HUES48 (cell line): ENCODE measurements around the gene SDK1.

ENCODE experiments used
- H3K27ac ChIP-seq: one replicate; pipeline ENCODE4 v1.7.0; 2013; ENCODE audit warnings: low read depth, low read length, inconsistent platforms
- H3K27me3 ChIP-seq: 2 replicates; pipeline ENCODE4 v1.6.1; 2013; ENCODE audit warnings: mild to moderate bottlenecking, low read length; ENCODE audit not compliant: control insufficient read depth, insufficient read depth
- H3K36me3 ChIP-seq: 2 replicates; pipeline ENCODE4 v1.6.1; 2013; ENCODE audit warnings: low read length; ENCODE audit not compliant: control insufficient read depth, insufficient read depth
- H3K4me1 ChIP-seq: 2 replicates; pipeline ENCODE4 v1.6.1; 2013; ENCODE audit warnings: mild to moderate bottlenecking, low read length; ENCODE audit not compliant: control insufficient read depth, insufficient read depth
- H3K4me3 ChIP-seq: 2 replicates; pipeline ENCODE4 v1.5.1; 2013; ENCODE audit warnings: mild to moderate bottlenecking, low read depth, low read length
- H3K9ac ChIP-seq: 2 replicates; pipeline ENCODE4 v1.6.1; 2013; ENCODE audit warnings: mild to moderate bottlenecking, low read depth, low read length, moderate library complexity
- H3K9me3 ChIP-seq: 2 replicates; pipeline ENCODE4 v1.6.1; 2013; ENCODE audit warnings: low read length; ENCODE audit not compliant: control insufficient read depth, insufficient read depth

SDK1 gene

GRCh38 chr7:4026941-4027486, 726.0 kb downstream of the SDK1 start:
- H3K9me3 ChIP-seq, result no peaks in the 10 kb centered on the region
- no peak overlapping the region for H3K9ac ChIP-seq
- H3K36me3 ChIP-seq, result no peaks in the 10 kb centered on the region
- no peak overlapping the region for H3K4me3 ChIP-seq
- no peaks in the 10 kb centered on the region for H3K27me3 ChIP-seq
- no peaks in the 10 kb centered on the region; the same call in 1 of the 2 replicates for H3K4me1 ChIP-seq
- H3K27ac ChIP-seq, result no peak overlapping the region

DNA sequence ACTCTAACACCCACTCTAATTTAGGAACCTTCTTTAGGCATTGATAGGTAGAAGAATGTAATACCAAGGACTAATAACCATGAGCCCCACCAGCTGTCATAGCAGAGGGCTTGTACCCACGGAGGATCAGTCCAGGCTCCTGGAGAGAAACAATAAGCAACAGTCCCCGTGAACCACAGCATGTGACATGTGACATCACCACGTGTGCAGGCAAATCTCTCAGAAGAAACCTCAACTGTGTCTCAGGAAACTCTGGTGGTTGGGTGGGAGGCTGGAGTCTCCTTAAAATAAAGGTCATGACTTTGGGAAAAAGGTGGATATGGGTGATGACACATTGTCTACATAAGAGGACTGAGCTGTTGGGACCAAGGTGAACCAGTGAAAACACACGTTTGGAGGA, 727.2 kb downstream of the SDK1 start:
- Histone ChIP-seq H3K9me3 (no peaks in the 10 kb centered on the region), H3K27me3 (no peaks in the 10 kb centered on the region), H3K36me3 (no peaks in the 10 kb centered on the region), H3K9ac (no peak overlapping the region), H3K27ac (no peak overlapping the region), H3K4me1 (no peaks in the 10 kb centered on the region; the same call in 1 of the 2 replicates), H3K4me3 (no peak overlapping the region)

GRCh38 chr7:4029941-4030340, 728.9 kb downstream of the SDK1 start:
- no peaks in the 10 kb centered on the region for H3K27me3 ChIP-seq
- no peaks in the 10 kb centered on the region for H3K36me3 ChIP-seq

DNA sequence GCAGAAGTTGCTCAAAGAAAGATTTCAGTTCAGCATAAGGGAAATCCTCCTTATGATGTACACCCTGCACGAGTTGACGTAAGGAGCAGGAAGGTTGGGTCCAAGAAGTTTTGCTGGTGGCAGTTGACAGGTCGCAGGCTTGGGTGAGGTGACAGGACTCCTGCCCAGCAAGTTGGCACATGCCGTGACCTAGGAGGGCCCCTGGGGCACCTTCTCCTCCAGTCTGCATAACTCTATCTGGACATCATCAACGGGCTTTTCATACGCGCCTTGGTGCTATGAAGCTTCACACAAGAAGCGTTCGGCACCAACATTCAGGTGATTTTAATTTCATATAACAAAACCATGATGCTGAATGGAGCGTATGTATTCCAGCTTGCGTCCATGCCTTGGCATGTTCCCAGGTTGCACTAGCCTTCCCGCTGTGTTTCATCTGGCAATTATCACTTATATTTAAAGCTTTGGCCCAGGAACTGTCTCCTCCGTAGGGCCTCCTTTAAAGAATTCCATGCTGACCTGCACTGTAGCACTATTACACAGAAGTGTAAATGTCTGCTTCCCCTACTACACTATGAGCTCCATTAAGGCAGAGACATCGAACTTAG, 729.4 kb downstream of the SDK1 start:
- no peak overlapping the region for H3K9ac ChIP-seq
- H3K4me1 ChIP-seq, result peaks cover 10% of the 10 kb centered on the region
- no peak overlapping the region for H3K27ac ChIP-seq
- no peaks in the 10 kb centered on the region for H3K27me3 ChIP-seq
- no peak overlapping the region for H3K4me3 ChIP-seq
- no peaks in the 10 kb centered on the region for H3K9me3 ChIP-seq
- H3K36me3 ChIP-seq, result no peaks in the 10 kb centered on the region

More at GRCh38 chr7:4029941-4030340, 728.9 kb downstream of the SDK1 start:
- Histone ChIP-seq H3K4me3 (no peak overlapping the region), H3K9me3 (no peaks in the 10 kb centered on the region), H3K9ac (no peak overlapping the region), H3K4me1 (peaks cover 10% of the 10 kb centered on the region), H3K27ac (no peak overlapping the region)

- peaks cover 10% of the 10 kb centered on the region for H3K4me1 ChIP-seq
- H3K27ac ChIP-seq, result no peak overlapping the region
These were observed 732.9 kb downstream of the SDK1 start for GRCh38 chr7:4033996-4034395.

DNA sequence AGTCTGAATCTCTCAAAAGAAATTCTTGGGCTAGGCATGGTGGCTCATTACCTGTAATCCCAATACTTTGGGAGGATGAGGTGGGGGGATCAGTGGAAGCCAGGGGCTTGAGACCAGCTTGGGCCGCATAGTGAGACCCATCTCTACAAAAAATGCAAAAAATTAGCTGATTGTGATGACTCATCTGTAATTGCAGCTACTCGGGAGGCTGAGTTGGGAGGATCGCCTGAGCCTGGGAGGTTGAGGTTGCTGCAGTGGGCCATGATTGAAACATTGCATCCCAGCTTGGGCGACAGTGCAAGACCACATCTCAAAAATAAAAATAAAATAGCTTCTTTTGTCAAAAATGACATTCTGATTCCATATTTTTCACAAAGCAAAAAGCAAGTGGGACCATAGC, 736.3 kb downstream of the SDK1 start:
- H3K9ac ChIP-seq, result no peak overlapping the region
- no peak overlapping the region for H3K27ac ChIP-seq
- peaks cover 33% of the 10 kb centered on the region for H3K4me1 ChIP-seq
- no peaks in the 10 kb centered on the region for H3K36me3 ChIP-seq
- H3K9me3 ChIP-seq, result no peaks in the 10 kb centered on the region
- H3K4me3 ChIP-seq, result no peak overlapping the region
- no peaks in the 10 kb centered on the region for H3K27me3 ChIP-seq

More at GRCh38 chr7:4033996-4034395, 732.9 kb downstream of the SDK1 start:
- no peaks in the 10 kb centered on the region for H3K27me3 ChIP-seq
- no peaks in the 10 kb centered on the region for H3K36me3 ChIP-seq
- H3K9me3 ChIP-seq, result no peaks in the 10 kb centered on the region
- H3K9ac ChIP-seq, result no peak overlapping the region
- no peak overlapping the region for H3K4me3 ChIP-seq

DNA sequence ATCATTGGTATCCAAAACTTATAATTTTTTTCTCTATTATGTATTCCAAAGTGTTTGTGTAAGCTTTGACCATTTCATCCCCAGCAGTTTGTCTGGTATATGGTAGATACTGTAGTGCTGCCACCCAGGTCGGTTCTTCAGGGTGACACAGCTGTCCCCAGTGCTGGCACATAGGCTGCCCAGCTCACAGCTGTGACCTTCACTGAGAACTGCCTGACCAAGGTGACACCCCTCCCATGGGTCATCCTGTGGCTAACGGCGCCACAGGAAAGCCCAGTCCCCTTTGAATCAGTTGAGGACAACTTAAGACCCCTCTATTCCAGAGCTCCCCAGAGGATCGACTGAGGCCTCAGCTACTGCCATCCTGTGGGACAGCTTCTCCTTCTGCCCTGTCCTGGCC, 736.8 kb downstream of the SDK1 start:
- H3K4me1 ChIP-seq, result peaks cover 39% of the 10 kb centered on the region
- no peak overlapping the region for H3K9ac ChIP-seq
- H3K27me3 ChIP-seq, result no peaks in the 10 kb centered on the region
- no peak overlapping the region for H3K4me3 ChIP-seq
- no peak overlapping the region for H3K27ac ChIP-seq
- H3K9me3 ChIP-seq, result no peaks in the 10 kb centered on the region
- H3K36me3 ChIP-seq, result no peaks in the 10 kb centered on the region

DNA sequence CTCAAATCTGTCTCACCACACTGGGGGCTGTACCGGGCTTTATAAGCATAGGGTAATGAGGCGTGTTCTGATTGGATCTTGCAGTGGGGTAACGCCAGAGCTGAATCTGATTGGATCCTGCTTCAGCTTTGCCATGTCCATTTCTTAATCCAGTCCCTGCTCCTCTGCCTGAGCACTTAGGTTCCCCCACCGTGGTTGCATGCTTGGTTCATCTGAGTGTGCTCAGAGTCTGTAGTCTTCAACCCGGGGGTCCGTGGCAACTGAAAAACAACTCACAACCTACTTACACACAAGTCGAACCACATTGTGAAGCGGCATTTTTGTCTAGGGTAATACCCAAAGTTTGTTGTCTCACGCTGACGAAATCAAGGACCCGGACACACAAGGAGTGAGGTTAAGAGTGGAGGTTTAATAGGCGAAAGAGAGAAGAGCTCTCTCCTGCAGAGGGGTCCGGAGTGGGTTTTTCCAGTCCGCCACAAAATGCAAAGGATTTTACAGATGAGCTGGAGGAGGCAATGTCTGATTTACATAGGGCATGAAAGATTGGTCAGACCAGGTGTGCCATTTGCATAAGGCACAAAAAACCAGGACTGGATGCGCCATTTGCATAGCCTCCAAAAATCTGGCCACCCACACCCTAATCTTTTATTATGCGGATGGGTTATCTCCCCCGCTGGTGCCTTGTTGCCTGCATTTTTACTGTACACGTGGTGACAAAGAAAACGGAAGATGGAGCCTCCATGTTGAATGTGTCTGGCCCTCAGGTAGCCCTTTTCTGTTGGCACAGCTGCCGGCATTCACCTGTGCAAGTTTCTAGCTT, 739.3 kb downstream of the SDK1 start:
- Histone ChIP-seq H3K9ac (peak overlapping the region; percentile 60), H3K4me3 (no peak overlapping the region), H3K4me1 (peaks cover 36% of the 10 kb centered on the region), H3K9me3 (no peaks in the 10 kb centered on the region), H3K27ac (peak overlapping the region; percentile 48), H3K36me3 (no peaks in the 10 kb centered on the region), H3K27me3 (no peaks in the 10 kb centered on the region)

DNA sequence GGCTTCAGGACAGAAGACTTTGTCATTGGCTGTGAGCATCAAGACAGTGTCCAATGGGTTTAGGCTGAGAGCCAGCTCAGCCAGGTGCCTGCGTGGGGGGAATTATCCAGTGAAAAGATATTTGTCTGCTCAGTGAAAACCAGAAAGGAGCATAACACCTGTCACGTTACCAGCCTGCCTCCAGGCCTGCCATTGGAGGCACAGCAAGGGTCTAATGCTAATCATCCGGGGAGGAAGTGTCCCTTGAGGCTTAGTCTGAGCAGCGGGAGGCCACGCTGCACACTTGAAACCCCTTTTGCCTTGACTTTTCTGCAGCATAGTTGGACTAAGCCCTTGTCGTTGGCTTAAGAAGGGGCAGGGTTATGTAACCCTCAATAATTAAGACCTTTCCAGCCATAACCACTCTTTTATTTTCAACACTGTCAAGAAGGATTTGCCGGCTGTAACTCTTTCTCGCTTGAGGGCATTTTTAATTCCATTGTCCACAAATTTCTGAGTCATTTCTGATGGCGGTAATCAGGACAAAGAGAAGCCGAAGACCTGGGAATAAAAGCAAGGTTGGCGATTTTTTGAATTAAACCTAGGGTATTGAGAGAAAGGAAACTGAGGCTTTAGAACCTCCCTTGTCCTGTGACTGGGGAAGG, 741.5 kb downstream of the SDK1 start:
- H3K27ac ChIP-seq, result no peak overlapping the region
- H3K4me1 ChIP-seq, result peaks cover 36% of the 10 kb centered on the region
- no peak overlapping the region for H3K9ac ChIP-seq

DNA sequence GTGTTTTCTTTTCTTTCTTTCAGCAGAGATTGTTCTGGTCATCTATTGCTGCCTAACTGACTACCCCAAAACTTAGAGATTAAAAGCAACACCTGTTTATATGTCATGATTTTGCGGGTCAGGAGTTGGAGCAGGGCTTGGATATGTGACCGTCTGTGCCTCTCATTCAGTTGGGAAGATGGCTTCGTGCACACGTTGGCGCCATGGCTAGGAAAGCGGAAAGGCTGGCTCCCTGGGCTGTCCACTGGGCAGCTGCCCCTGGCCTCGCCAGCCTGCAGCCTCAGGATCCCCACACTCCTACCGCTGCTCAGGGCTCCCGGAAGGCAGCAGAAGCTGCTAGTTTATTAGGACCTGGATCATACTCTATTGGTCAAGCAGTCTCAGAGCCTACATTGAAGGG, 742.9 kb downstream of the SDK1 start:
- Histone ChIP-seq H3K4me1 (peaks cover 36% of the 10 kb centered on the region), H3K27me3 (no peaks in the 10 kb centered on the region), H3K4me3 (no peak overlapping the region), H3K9me3 (no peaks in the 10 kb centered on the region), H3K9ac (no peak overlapping the region), H3K36me3 (no peaks in the 10 kb centered on the region), H3K27ac (no peak overlapping the region)

More for the DNA sequence above, 741.5 kb downstream of the SDK1 start:
- Histone ChIP-seq H3K9me3 (no peaks in the 10 kb centered on the region), H3K4me3 (no peak overlapping the region), H3K27me3 (no peaks in the 10 kb centered on the region), H3K36me3 (no peaks in the 10 kb centered on the region)

- H3K27me3 ChIP-seq, result no peaks in the 10 kb centered on the region
- H3K27ac ChIP-seq, result no peak overlapping the region
- no peak overlapping the region for H3K4me3 ChIP-seq
- no peaks in the 10 kb centered on the region for H3K9me3 ChIP-seq
- H3K36me3 ChIP-seq, result no peaks in the 10 kb centered on the region
- H3K9ac ChIP-seq, result no peak overlapping the region
- peaks cover 25% of the 10 kb centered on the region for H3K4me1 ChIP-seq
These were observed 744.4 kb downstream of the SDK1 start for GRCh38 chr7:4045450-4045849.
